ENCODE data around the gene CCDC150. TPM values are rescaled to one million over a fixed set of nuclear protein-coding genes. Genes with fewer than 3 reads are reported as not detected.
A peak's percentile ranks its signal among the peaks of the same experiment; 100 is the strongest.

CCDC150 gene
- total RNA-seq, 1 donor from 2014 or later: 0.66 TPM

GRCh38 chr2:196638765-196639164 is 750 bp upstream of the CCDC150 start:
- TF ChIP-seq CTCF (IDR thresholded peaks at IDR 0.05; ENCODE audit: borderline replicate concordance): no peak
- H3K27ac ChIP-seq (replicated peaks): no peak overlapping the region
- no peaks in the 10 kb centered on the region for H3K27me3 ChIP-seq (ENCODE audit: low read depth)
- peaks cover 7% of the 10 kb centered on the region for H3K4me1 ChIP-seq
- H3K4me3 ChIP-seq: peak overlapping the region; percentile 70
- DNase-seq: no peak
- H3K9me3 ChIP-seq (replicated peaks): no peaks in the 10 kb centered on the region
- H3K36me3 ChIP-seq: no peaks in the 10 kb centered on the region
- intact Hi-C loops (cut with micrococcal nuclease): no loop called here

- intact Hi-C loops (cut with micrococcal nuclease): no loop called here
These were observed 575 bp downstream of the CCDC150 start for GRCh38 chr2:196640031-196640548.

DNA sequence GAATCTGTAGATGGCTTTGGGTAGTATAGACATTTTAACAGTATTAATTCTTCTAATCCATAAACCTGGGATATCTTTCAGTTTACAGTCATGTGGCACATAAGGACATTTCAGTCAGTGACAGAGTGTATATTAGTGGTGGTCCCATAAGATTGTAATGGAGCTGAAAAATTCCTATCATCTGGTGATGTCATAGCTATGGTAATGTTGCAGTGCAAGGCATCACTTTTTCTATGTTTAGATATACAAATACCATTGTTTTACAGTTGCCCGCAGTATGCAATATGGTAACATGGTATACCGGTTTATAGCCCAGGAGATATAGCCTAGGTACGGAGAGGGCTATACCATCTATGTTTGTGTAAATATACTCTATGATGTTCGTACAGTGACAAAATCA is 9.7 kb downstream of the CCDC150 start:
- Histone ChIP-seq H3K36me3 (peaks cover 17% of the 10 kb centered on the region), H3K4me1 (no peaks in the 10 kb centered on the region), H3K27ac (replicated peaks) (no peak overlapping the region), H3K9me3 (replicated peaks) (peaks cover 55% of the 10 kb centered on the region), H3K4me3 (no peak overlapping the region), H3K27me3 (ENCODE audit: low read depth) (no peaks in the 10 kb centered on the region)
- TF ChIP-seq CTCF (IDR thresholded peaks at IDR 0.05; ENCODE audit: borderline replicate concordance): no peak
- no peak for DNase-seq
- intact Hi-C loops (cut with micrococcal nuclease): no loop called here

More at GRCh38 chr2:196640031-196640548, 575 bp downstream of the CCDC150 start:
- H3K4me3 ChIP-seq: peak overlapping the region; percentile 70
- H3K36me3 ChIP-seq: no peaks in the 10 kb centered on the region
- no peaks in the 10 kb centered on the region for H3K9me3 ChIP-seq (replicated peaks)
- no peaks in the 10 kb centered on the region for H3K27me3 ChIP-seq (ENCODE audit: low read depth)
- peaks cover 7% of the 10 kb centered on the region for H3K4me1 ChIP-seq
- no peak for TF ChIP-seq CTCF (IDR thresholded peaks at IDR 0.05; ENCODE audit: borderline replicate concordance)
- DNase-seq: no peak
- peak overlapping the region; percentile 43 for H3K27ac ChIP-seq (replicated peaks)

DNA sequence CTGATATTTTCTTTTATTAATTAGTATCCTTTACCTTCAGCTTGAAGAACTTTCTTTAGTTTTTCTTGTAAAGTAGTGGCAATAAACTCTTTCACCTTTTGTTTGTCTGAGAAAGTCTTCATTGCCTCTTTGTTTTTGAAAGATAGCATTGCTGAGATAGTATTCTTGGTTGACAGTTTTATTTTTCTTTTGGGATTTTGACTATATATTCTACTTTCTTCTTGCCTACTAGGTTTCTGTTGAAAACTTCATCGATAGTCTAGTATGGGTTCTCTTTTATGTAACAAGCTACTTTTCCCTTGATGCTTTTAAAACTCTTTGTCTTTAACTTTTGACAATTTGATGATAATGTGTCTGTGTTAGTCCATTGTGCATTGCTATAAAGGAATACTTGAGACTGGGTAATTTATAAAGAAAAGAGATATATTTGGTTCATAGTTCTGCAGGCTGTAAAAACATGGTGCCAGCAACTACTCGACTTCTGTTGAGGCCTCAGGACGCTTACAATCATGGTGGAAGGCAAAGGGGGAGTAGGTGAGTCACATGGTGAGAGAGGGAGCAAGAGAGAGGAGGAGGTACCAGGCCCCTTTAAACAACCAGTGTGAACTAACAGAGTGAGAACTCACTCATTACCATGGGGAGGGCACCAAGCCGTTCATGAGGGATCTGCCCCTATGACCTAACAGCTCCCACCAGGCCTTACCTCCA is 12.0 kb downstream of the CCDC150 start:
- peaks cover 55% of the 10 kb centered on the region for H3K9me3 ChIP-seq (replicated peaks)
- intact Hi-C loops (cut with micrococcal nuclease): no loop called here
- TF ChIP-seq CTCF (IDR thresholded peaks at IDR 0.05; ENCODE audit: borderline replicate concordance): no peak

DNA sequence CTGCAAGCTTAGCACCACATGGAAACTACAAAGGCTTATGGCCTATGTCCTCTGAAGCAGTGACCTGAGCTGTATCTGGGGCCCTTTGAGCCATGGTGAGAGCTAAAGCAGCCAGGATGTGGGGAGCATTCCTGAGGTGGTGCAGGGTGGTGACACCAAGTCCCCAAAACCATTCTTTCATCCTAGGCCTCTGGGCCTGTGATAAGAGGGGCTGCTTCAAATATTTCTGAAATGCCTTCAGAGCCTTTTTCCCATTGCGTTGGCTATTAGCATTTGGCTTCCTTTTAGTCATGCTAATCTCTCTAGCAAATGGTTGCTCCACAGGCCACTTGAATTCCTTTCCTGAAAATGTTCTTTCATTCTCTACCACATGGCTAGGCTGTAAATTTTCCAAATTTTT is 13.4 kb downstream of the CCDC150 start:
- Histone ChIP-seq H3K27ac (replicated peaks) (no peak overlapping the region), H3K9me3 (replicated peaks) (peaks cover 55% of the 10 kb centered on the region), H3K4me1 (no peaks in the 10 kb centered on the region), H3K36me3 (peaks cover 17% of the 10 kb centered on the region), H3K27me3 (ENCODE audit: low read depth) (no peaks in the 10 kb centered on the region), H3K4me3 (no peak overlapping the region)
- DNase-seq: no peak
- intact Hi-C loops (cut with micrococcal nuclease): no loop called here
- TF ChIP-seq CTCF (IDR thresholded peaks at IDR 0.05; ENCODE audit: borderline replicate concordance): no peak

More for the DNA sequence above, 12.0 kb downstream of the CCDC150 start:
- DNase-seq: no peak
- no peaks in the 10 kb centered on the region for H3K4me1 ChIP-seq
- no peak overlapping the region for H3K27ac ChIP-seq (replicated peaks)
- H3K36me3 ChIP-seq: peaks cover 17% of the 10 kb centered on the region
- H3K4me3 ChIP-seq: no peak overlapping the region
- no peaks in the 10 kb centered on the region for H3K27me3 ChIP-seq (ENCODE audit: low read depth)

All from left ventricle myocardium inferior (tissue), 1 donor.